Esophagus squamous epithelium (tissue), 5 donors: ENCODE results near the gene ABCC1. TPM values are rescaled to one million over a fixed set of nuclear protein-coding genes. Genes with fewer than 3 reads are reported as not detected.

Experiments
- DNase-seq: peaks from one replicate; lab custom pipeline; 2025; lab: John Stamatoyannopoulos, UW
- H3K27ac ChIP-seq, 4 donors: fragments of 200-600 bp; sonication (generic); one replicate each; pipeline ENCODE4 v1.5.1; 2016 to 2019; ENCODE audit warnings: mild to moderate bottlenecking in 1 of 4
- H3K27me3 ChIP-seq, 4 donors: fragments of 200-600 bp; sonication (generic); 1 replicate in 3 of 4; 2 replicates in 1 of 4; pipeline versions ENCODE4 v1.5.1 to v1.6.0; 2017 to 2021; ENCODE audit warnings: antibody characterized with exemption in 1 of 4
- H3K36me3 ChIP-seq, 3 donors: fragments of 200-600 bp; sonication (generic); one replicate each; pipeline ENCODE4 v1.5.1; 2016 to 2019
- H3K4me1 ChIP-seq, 3 donors: fragments of 200-600 bp; sonication (generic); one replicate each; pipeline ENCODE4 v1.5.1; 2017 to 2019
- H3K4me3 ChIP-seq, 4 donors: fragments of 200-600 bp; sonication (generic); 1 replicate in 3 of 4; 2 replicates in 1 of 4; pipeline ENCODE4 v1.5.1; 2016 to 2019; ENCODE audit warnings: mild to moderate bottlenecking in 2 of 4, moderate library complexity in 1 of 4
- H3K9me3 ChIP-seq, 3 donors: fragments of 200-600 bp; sonication (generic); one replicate each; pipeline ENCODE4 v1.5.1; 2016 to 2019
- CTCF ChIP-seq, 6 experiments: fragments of 450-650 bp in 4 of 6; fragments of 200-600 bp in 2 of 6; sonication (generic) in 2 of 6; IDR thresholded peaks; one replicate each; pipeline ENCODE4 v1.5.1; 2016 to 2019; ENCODE audit warnings: antibody characterized with exemption in 6 of 6, mild to moderate bottlenecking in 4 of 6, moderate library complexity in 4 of 6
- POLR2A ChIP-seq, 4 donors: fragments of 450-650 bp; IDR thresholded peaks; one replicate each; pipeline ENCODE4 v1.6.1; 2017; ENCODE audit warnings: antibody characterized with exemption in 4 of 4, mild to moderate bottlenecking in 4 of 4, moderate library complexity in 3 of 4
- WGBS, 2 donors: methylation state at CpG; one replicate each; pipeline ENCODE4 v1.1.5; 2018; 5-methylcytosine and 5-hydroxymethylcytosine counted together
- intact Hi-C: fragments of 100-400 bp; cut with DNase I; formaldehyde crosslinking; loops from one replicate; pipeline ENCODE4 v1.15.0; 2022
- total RNA-seq, 4 donors: library from RNA; depleted of rRNA; stranded (reverse); fragments of >200 nt; gene quantifications; one replicate each; pipeline ENCODE4 v1.1.0, GENCODE V29; 2016
- donor health status: DM: yes; HTN: yes; CAD: no.

ABCC1 gene
- total RNA-seq, 4 donors from 2014 or later, result 22.9 to 56.7 (median 46.9) TPM

GRCh38 chr16:16139061-16139460 is 189.6 kb downstream of the ABCC1 start:
- no peak for DNase-seq
- intact Hi-C loops, result no loop called here
- no peak overlapping the region for H3K4me3 ChIP-seq
- TF ChIP-seq POLR2A (IDR thresholded peaks at IDR 0.05) (no peak), CTCF (IDR thresholded peaks at IDR 0.05) (no peak)
- H3K9me3 ChIP-seq, result no peaks in the 10 kb centered on the region
- peaks cover 36 to 99% (median 59%) of the 10 kb centered on the region in 3 donors for H3K36me3 ChIP-seq
- peaks cover 0 to 6% (median 0%) of the 10 kb centered on the region in 3 donors for H3K4me1 ChIP-seq
- 91 to 96% methylated on average over 8 to 10 of the region's 10 CpGs for WGBS, 2 donors
- no peak overlapping the region for H3K27ac ChIP-seq
- H3K27me3 ChIP-seq, result no peaks in the 10 kb centered on the region

- H3K4me1 ChIP-seq, result peaks cover 0 to 14% (median 0%) of the 10 kb centered on the region in 3 donors
- no peak overlapping the region for H3K27ac ChIP-seq
- H3K4me3 ChIP-seq, result no peak overlapping the region
- intact Hi-C loops, result no loop called here
- no peaks in the 10 kb centered on the region for H3K9me3 ChIP-seq
- DNase-seq, result no peak
- 83 to 92% methylated on average over 5 to 7 of the region's 7 CpGs for WGBS, 2 donors
- H3K27me3 ChIP-seq, result no peaks in the 10 kb centered on the region
- peaks cover 36 to 99% (median 52%) of the 10 kb centered on the region in 3 donors for H3K36me3 ChIP-seq
- no peak for TF ChIP-seq CTCF (IDR thresholded peaks at IDR 0.05)
- TF ChIP-seq POLR2A (IDR thresholded peaks at IDR 0.05), result no peak
These were observed 190.4 kb downstream of the ABCC1 start for GRCh38 chr16:16139806-16140205.

DNA sequence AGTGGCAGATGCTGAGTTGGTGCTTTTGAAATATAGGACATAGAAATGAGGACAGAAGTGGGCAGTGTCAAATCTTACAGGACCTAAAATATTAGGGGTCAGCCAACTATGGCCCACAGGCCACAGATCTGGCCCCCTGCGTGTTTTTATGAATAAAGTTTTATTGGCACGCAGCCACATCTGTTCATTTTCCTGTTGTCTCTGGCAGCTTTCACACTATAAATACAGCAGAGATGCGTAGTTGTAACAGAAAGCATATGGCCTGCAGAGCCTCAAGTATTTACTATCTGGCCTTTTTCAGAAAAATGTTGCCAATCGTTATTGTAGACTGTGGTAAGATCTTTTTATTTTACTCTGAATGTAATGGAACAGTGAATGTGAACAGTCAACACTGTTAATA is 191.1 kb downstream of the ABCC1 start:
- intact Hi-C loops, result no loop called here
- Histone ChIP-seq H3K9me3 (no peaks in the 10 kb centered on the region), H3K27me3 (no peaks in the 10 kb centered on the region), H3K27ac (no peak overlapping the region), H3K36me3 (peaks cover 36 to 99% (median 46%) of the 10 kb centered on the region in 3 donors), H3K4me3 (no peak overlapping the region), H3K4me1 (peaks cover 0 to 18% (median 0%) of the 10 kb centered on the region in 3 donors)
- no peak for DNase-seq
- TF ChIP-seq CTCF (IDR thresholded peaks at IDR 0.05) (no peak), POLR2A (IDR thresholded peaks at IDR 0.05) (no peak)
- 80 to 88% methylated on average over 4 of the region's 4 CpGs for WGBS, 2 donors

DNA sequence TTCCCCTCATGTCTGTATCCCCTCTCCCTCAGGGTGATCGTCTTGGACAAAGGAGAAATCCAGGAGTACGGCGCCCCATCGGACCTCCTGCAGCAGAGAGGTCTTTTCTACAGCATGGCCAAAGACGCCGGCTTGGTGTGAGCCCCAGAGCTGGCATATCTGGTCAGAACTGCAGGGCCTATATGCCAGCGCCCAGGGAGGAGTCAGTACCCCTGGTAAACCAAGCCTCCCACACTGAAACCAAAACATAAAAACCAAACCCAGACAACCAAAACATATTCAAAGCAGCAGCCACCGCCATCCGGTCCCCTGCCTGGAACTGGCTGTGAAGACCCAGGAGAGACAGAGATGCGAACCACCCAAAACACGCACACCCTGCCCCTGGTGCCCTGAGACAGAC is 191.7 kb downstream of the ABCC1 start:
- no peaks in the 10 kb centered on the region for H3K27me3 ChIP-seq
- no peak for DNase-seq
- no peaks in the 10 kb centered on the region for H3K9me3 ChIP-seq
- TF ChIP-seq CTCF (IDR thresholded peaks at IDR 0.05), result no peak
- no peak for TF ChIP-seq POLR2A (IDR thresholded peaks at IDR 0.05)
- peaks cover 36 to 99% (median 43%) of the 10 kb centered on the region in 3 donors for H3K36me3 ChIP-seq
- H3K27ac ChIP-seq, result no peak overlapping the region
- WGBS, 2 donors, result 81 to 94% methylated on average over 5 to 6 of the region's 11 CpGs
- peaks cover 0 to 21% (median 0%) of the 10 kb centered on the region in 3 donors for H3K4me1 ChIP-seq
- intact Hi-C loops, result no loop called here
- no peak overlapping the region for H3K4me3 ChIP-seq

GRCh38 chr16:16141784-16142396 is 192.5 kb downstream of the ABCC1 start:
- Histone ChIP-seq H3K27me3 (no peaks in the 10 kb centered on the region), H3K27ac (no peak overlapping the region), H3K4me1 (peaks cover 0 to 28% (median 0%) of the 10 kb centered on the region in 3 donors), H3K4me3 (no peak overlapping the region), H3K9me3 (no peaks in the 10 kb centered on the region), H3K36me3 (peaks cover 28 to 99% (median 36%) of the 10 kb centered on the region in 3 donors)
- WGBS, 2 donors, result 78 to 80% methylated on average over 2 to 5 of the region's 7 CpGs
- TF ChIP-seq POLR2A (IDR thresholded peaks at IDR 0.05) (no peak), CTCF (IDR thresholded peaks at IDR 0.05) (no peak)
- DNase-seq, result no peak
- intact Hi-C loops, result no loop called here
